HG03135 (cell line): ENCODE measurements around the gene FUT9.
"Not testable (repeated sequence)": the region's sequence is repeated elsewhere in the genome, so short reads cannot be mapped to it uniquely, and the experiment has no call there.

ENCODE experiments used
- ATAC-seq: cut with Tn5 transposase; IDR thresholded peaks from one replicate; pipeline ENCODE4 v1.9.1; 2021; ENCODE audit warnings: mild to moderate bottlenecking, moderate library complexity; ENCODE audit not compliant: unreplicated experiment

Gene FUT9

DNA sequence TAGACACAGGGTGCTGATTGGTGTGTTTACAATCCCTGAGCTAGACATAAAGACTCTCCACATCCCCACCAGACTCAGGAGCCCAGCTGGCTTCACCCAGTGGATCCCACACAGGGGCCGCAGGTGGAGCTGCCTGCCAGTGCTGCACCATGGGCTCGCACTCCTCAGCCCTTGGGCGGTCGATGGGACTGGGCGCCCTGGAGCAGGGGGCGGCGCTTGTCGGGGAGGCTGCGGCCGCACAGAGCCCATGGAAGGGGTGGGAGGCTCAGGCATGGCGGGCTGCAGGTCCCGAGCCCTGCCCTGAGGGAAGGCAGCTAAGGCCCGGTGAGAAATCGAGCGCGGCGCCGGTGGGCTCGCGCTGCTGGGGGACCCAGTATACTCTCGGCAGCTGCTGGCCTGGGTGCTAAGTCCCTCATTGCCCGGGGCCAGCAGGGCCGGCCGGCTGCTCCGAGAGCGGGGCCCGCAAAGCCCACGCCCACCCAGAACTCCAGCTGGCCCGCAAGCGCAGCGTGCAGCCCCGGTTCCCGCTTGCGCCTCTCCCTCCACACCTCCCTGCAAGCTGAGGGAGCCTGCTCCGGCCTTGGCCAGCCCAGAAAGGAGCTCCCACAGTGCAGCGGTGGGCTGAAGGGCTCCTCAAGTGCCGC is 245.1 kb downstream of the FUT9 start:
- ATAC-seq: not testable (repeated sequence)
